Stimulated activated CD4-positive, alpha-beta T cell treated with anti-CD3 and anti-CD28 coated beads, Interleukin-4, amount 100 ng/mL, for 4 hours (primary cell): ENCODE measurements around the gene ATP6V0A1.
"Not testable (repeated sequence)": the region's sequence is repeated elsewhere in the genome, so short reads cannot be mapped to it uniquely, and the experiment has no call there.

Experiments used
- DNase-seq, 2 experiments: peaks; one replicate each; pipeline ENCODE4 v3.0.0-alpha.2; 2020

ATP6V0A1 gene

DNA sequence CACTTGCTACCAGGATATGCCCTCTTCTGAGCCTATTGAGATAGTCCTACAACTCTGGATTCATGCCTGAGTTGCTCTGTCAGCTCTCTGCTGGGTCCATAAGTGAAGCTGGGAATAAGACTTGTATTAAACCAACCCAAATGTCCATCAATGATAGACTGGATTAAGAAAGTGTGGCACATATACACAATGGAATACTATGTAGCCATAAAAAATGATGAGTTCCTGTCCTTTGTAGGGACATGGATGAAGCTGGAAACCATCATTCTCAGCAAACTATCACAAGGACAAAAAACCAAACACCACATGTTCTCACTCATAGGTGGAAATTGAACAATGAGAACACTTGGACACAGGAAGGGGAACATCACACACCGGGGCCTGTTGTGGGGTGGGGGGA lies 19.1 kb downstream of the ATP6V0A1 start:
- not testable (repeated sequence) for DNase-seq

DNA sequence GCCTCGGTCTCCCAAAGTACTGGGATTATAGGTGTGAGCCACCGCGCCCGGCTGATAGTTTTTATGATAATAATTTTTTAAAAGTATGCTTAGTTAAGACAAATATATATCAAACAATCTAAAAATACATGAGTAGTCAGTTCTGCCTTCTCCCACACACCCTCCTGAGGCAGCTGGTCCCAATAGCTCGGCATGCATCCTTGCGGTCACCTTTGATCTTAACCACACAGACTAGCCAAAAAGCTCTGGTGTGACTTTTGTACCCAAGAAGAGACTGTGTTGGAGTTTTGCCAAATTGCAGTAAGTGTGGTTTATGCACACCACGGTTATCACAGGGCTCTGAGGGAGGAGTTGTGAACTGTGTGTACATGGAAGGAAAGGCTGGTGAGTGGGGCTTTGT lies 25.6 kb downstream of the ATP6V0A1 start:
- peak; percentile 13 to 60 for DNase-seq

- DNase-seq = no peak
These were observed 27.0 kb downstream of the ATP6V0A1 start for GRCh38 chr17:42485680-42486079.

- no peak for DNase-seq
These were observed 29.4 kb downstream of the ATP6V0A1 start for GRCh38 chr17:42488032-42488431.

- DNase-seq = no peak
These were observed 34.6 kb downstream of the ATP6V0A1 start for GRCh38 chr17:42493319-42493718.

DNA sequence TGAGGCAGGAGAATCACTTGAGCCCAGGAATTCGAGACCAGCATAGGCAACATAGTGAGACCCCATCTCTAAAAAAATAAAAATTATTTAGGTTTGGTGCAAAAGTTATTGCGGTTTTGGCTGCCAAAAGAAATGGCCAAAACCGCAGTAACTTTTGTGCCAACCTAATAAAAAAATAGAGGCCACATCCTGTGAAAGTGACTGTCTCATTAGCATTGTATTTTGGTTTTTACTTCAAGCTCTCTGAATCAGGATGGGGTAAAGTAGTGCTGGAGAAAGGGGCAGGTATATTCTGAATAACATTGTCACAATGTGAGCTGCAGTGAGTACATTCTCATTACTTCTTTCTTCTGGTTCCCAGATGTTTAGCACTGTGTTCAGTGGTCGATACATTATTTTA lies 36.0 kb downstream of the ATP6V0A1 start:
- no peak for DNase-seq

GRCh38 chr17:42498828-42499227 lies 40.1 kb downstream of the ATP6V0A1 start:
- no peak for DNase-seq

- DNase-seq = no peak
These were observed 43.4 kb downstream of the ATP6V0A1 start for GRCh38 chr17:42502091-42502490.

DNA sequence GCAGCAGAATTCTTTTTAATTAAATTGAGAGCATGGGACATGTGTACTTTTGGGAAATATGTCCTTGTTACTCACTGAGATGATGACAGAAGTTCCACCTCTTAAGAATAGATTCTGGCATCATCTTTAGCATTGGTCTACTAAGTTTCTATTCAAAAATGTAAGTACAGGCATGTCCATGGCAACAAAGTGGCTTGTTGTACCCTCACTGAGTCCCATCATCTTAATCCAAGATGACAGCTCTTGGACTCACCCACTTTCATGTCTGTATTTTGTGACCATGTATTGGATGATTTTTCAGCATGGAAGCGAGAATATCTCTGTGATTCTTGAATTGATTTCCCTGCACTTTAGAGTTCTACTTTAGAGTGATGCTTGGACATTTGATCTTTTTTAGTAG lies 44.2 kb downstream of the ATP6V0A1 start:
- no peak for DNase-seq

DNA sequence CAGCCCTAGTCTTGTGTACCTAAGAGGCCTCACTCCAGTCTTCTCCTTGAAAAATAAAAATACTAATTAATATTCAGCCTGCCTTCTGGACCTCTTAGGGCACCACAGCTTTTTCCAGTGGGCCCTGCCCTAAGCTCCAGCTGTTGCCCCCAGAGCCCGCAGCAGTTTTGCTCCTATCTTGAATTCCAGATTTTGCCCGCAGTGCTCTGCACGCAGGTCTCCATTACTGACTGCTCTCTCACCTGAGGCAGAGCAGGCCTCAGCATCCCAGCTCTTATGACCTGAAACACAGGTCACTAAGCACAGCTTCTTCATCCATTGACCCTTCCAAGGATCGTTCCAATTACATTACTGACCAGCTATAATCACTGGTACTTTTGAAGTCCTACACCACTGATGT lies 49.0 kb downstream of the ATP6V0A1 start:
- DNase-seq = no peak

DNA sequence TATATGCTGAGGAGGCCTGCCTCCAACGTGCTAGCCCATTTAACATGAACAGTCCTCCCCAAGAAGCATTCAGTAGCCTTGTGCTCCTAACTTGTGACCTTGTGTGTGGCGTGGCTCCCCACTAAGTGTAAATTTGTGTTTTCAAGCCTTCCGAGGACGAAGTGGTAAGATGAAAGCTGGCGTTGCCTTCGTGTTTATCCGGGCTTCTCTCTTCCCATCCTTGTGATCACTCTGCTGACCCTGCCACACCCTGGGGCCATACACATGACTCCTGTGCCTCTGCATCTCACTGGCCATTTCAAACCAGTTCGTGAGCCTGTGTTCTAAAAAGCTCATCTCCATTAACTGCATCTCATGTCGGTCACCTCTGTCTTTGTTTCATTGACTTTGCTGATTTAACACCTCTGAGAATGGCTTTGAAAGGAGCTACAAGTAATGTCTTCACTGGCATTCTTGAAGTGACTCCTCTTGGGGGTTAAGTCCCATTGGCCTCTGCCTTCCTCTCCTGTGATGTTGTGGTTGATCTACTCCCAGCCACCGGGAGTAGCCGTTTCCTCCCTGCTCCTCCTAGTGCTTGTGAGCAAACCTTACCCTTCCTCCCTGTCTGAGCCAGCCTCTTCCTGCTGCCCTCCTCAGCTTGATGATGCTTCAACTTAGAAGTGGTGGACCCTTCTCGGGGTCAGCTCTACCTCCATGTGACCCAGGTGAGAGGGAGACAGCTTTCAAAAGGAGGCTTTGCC lies 49.9 kb downstream of the ATP6V0A1 start:
- DNase-seq = no peak

- DNase-seq = no peak
These were observed 50.7 kb downstream of the ATP6V0A1 start for GRCh38 chr17:42509409-42509808.

DNA sequence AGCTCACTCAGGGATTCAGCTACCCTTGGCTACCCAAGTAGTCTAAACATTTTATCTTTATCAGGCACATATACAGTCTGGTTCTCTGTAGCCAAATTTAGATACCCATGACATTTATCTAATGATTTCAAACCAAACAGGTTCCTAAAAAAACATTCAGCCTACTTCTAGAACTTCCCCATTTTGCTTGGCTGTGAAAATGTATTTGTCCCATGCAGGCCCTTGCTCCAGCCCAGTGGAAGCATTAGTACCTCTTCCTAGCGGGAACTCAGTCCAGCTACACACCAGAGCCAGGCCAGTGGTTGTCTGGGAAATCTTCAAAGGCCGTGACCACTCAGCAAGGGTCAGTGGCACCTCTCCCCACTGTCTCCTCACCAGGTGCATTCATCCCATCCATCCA lies 51.2 kb downstream of the ATP6V0A1 start:
- no peak for DNase-seq

DNA sequence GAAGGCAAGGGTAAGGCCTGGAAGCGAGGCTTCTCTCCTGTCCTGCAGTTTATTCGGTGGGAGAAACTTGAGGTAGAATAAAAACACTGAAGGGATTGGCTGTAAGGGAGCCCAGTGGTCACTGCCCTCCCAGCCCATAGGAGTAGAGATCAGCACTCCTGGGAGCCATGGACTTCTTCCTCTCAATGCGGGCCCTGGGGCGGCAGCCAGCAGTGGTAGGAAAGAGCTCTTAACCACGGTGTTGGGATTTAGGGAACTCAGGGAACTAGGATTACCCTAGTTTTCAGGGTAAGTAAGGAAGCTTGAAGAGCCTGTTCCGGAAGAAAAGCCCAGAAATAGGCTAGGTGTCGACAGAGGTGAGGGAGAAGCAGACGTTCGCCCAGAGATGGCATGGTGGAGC lies 53.6 kb downstream of the ATP6V0A1 start:
- DNase-seq = no peak

DNA sequence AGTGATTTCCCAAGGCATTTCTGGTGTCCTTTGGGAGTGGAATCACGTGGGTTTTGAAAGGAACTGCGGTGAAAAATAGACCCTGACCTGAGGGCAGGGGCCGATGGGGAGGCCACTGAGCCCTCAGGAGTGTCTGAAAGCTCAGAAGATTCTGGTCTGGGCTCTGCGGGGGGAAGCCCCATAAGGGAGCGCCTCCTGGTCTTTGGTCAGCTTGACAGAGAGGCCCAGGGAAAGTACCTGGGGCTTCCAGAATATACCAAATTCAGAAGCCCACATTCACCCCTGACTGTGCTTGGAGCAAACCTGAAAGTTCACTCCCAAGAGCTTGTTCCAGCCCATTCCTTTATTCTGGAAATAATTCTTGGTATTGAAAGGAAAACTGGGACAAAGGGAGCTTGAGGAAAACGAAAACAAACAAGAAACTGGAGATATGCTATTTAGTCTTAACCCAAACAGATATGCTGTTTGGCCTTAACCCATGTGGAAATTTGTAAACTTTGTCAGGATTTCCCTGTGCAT lies 54.1 kb downstream of the ATP6V0A1 start:
- no peak for DNase-seq

DNA sequence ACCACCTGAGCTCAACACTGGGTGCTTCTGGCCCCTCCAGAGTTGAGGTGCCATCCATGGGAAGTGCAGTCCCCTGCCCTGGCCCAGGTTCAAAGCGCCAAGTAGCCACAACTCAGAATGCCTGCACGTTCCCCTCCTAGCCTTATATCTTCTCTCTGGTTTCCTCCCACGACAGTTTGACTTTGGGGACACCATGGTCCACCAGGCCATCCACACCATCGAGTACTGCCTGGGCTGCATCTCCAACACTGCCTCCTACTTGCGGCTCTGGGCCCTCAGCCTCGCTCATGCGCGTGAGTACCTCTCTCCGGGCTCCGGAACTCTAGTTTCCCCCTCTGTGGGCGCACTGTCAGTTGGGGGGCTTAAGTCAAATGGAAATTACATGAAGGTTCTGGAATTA lies 55.0 kb downstream of the ATP6V0A1 start:
- DNase-seq = no peak

- DNase-seq = no peak
These were observed 55.6 kb downstream of the ATP6V0A1 start for GRCh38 chr17:42514279-42514678.

DNA sequence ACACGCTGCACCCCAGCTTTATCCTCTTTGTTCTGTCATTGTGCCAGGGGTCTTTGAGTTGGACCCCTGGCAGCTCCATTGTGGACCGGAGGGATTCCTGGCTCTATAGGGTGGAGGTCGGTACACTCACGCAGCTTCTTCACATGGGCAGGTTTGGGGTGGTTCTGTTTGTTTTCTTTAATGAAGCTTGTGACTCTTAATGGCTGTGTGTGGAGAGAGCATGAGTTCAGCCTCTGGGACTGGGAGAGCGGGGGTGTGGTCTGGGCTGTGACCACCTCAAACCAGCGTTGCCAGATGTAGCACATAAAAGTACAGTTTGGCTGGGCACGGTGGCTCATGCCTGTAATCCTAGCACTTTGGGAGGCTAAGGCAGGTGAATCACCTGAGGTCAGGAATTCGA lies 56.2 kb downstream of the ATP6V0A1 start:
- no peak for DNase-seq

DNA sequence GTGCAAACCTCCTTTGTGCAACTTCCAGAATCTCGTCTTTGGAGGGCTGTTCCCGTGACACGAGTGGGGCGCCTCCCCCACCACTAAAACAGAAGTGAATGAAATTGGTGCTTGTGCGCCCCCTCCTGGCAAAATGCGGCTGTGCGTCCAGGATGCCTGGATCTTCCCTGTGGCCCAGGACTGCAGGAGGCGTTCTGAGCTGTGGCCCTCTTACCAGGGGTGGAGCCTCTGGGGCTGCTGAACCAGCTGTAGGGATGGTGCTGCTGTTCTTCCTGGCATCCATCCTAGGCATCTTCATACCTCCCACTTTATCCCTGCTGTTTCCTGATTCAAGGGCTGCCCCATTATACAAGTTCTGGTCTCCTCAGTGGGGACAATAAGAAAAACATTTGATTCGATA lies 58.8 kb downstream of the ATP6V0A1 start:
- DNase-seq = peak; percentile 67 to 76

GRCh38 chr17:42518046-42518754 lies 59.5 kb downstream of the ATP6V0A1 start:
- DNase-seq = no peak

- no peak for DNase-seq
These were observed 60.3 kb downstream of the ATP6V0A1 start for GRCh38 chr17:42518755-42519545.

GRCh38 chr17:42519546-42520491 lies 61.1 kb downstream of the ATP6V0A1 start:
- DNase-seq = no peak
